ENCODE results near the gene TMUB1.

DNA sequence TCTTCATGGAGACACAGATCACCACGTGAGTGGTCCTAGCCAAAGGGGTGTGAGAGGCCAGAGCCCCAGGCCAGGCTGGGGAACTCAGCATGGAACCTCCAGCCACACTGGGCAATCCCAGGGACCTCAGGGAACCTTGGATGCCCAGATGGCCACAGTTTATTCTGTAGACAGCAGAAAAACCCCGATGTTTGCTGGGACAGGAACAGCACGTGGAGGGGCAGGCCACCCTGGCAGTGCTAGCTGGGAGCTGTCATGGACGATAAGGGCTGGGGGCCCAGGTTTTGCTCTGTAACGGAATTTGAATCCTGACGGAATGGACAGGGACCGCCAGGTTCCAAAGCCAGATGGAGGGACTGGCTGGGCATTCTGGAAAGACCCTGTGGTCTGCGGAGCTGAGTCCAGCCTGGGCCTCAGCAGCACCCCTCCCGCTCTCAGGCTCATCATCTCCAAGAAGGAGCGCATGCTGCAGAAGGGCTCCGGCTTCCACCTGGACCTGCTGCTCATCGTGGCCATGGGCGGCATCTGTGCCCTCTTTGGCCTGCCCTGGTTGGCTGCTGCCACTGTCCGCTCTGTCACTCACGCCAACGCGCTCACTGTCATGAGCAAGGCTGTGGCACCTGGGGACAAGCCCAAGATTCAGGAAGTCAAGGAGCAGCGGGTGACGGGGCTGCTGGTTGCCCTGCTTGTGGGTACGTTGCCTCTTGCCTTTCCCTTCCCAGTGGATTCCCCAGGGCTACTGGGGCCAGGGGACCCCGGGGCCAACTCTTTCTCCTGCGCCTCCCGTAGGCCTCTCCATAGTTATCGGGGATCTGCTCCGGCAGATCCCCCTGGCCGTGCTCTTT is 8.3 kb downstream of the TMUB1 start:
- TF ChIP-seq POLR2A (IDR thresholded peaks at IDR 0.05; ENCODE audit: low read depth, low read length): no peak
- TF ChIP-seq, protein P1, sequence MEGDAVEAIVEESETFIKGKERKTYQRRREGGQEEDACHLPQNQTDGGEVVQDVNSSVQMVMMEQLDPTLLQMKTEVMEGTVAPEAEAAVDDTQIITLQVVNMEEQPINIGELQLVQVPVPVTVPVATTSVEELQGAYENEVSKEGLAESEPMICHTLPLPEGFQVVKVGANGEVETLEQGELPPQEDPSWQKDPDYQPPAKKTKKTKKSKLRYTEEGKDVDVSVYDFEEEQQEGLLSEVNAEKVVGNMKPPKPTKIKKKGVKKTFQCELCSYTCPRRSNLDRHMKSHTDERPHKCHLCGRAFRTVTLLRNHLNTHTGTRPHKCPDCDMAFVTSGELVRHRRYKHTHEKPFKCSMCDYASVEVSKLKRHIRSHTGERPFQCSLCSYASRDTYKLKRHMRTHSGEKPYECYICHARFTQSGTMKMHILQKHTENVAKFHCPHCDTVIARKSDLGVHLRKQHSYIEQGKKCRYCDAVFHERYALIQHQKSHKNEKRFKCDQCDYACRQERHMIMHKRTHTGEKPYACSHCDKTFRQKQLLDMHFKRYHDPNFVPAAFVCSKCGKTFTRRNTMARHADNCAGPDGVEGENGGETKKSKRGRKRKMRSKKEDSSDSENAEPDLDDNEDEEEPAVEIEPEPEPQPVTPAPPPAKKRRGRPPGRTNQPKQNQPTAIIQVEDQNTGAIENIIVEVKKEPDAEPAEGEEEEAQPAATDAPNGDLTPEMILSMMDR (IDR thresholded peaks at IDR 0.05; ENCODE audit: extremely low read depth in 1 of 2, insufficient read depth in 1 of 2, low read depth in 1 of 2, low read length in 2 of 2): no peak
- no peak for TF ChIP-seq GATA2 (IDR thresholded peaks at IDR 0.05; ENCODE audit: insufficient read depth, insufficient read length, low read depth, low read length)
- TF ChIP-seq MYC (IDR thresholded peaks at IDR 0.05; ENCODE audit: low read depth, low read length): no peak
- TF ChIP-seq POLR2AphosphoS5 (IDR thresholded peaks at IDR 0.05; ENCODE audit: insufficient read depth, low read depth, low read length): no peak
- no peak for TF ChIP-seq EZH2 (IDR thresholded peaks at IDR 0.05; ENCODE audit: borderline replicate concordance, low read depth, low read length, severe bottlenecking)
- TF ChIP-seq FOS (IDR thresholded peaks at IDR 0.05; ENCODE audit: borderline replicate concordance, insufficient read depth, low read length): no peak

All from endothelial cell of umbilical vein (primary cell).